Rectal smooth muscle tissue (tissue), 1 donor: ENCODE data around the gene EXOG.

Experiments used
- H3K27ac ChIP-seq: one replicate; pipeline ENCODE4 v1.7.0; 2013; ENCODE audit warnings: low read depth, low read length, inconsistent platforms
- H3K27me3 ChIP-seq: one replicate; pipeline ENCODE4 v1.7.0; 2013; ENCODE audit warnings: low read length; ENCODE audit not compliant: control insufficient read depth, insufficient read depth
- H3K36me3 ChIP-seq: one replicate; pipeline ENCODE4 v1.7.0; 2013; ENCODE audit warnings: low read length; ENCODE audit not compliant: control insufficient read depth, insufficient read depth
- H3K4me1 ChIP-seq: one replicate; pipeline ENCODE4 v1.7.0; 2013; ENCODE audit warnings: low read length; ENCODE audit not compliant: control insufficient read depth, insufficient read depth
- H3K4me3 ChIP-seq: one replicate; pipeline ENCODE4 v1.7.0; 2013; ENCODE audit warnings: low read length
- H3K9ac ChIP-seq: one replicate; pipeline ENCODE4 v1.7.0; 2013; ENCODE audit warnings: low read length

Gene EXOG

GRCh38 chr3:38493031-38493430 is 3.1 kb upstream of the EXOG start:
- Histone ChIP-seq H3K27me3 (no peaks in the 10 kb centered on the region), H3K4me3 (no peak overlapping the region), H3K9ac (no peak overlapping the region), H3K36me3 (no peaks in the 10 kb centered on the region), H3K4me1 (no peaks in the 10 kb centered on the region), H3K27ac (no peak overlapping the region)

- Histone ChIP-seq H3K4me1 (peaks cover 3% of the 10 kb centered on the region), H3K9ac (no peak overlapping the region), H3K27ac (no peak overlapping the region), H3K36me3 (peaks cover 3% of the 10 kb centered on the region), H3K27me3 (no peaks in the 10 kb centered on the region), H3K4me3 (peak overlapping the region; percentile 85)
Measured at GRCh38 chr3:38497031-38497430, 891 bp downstream of the EXOG start.

GRCh38 chr3:38500688-38501417 is 4.7 kb downstream of the EXOG start:
- no peaks in the 10 kb centered on the region for H3K27me3 ChIP-seq
- peaks cover 3% of the 10 kb centered on the region for H3K4me1 ChIP-seq
- no peak overlapping the region for H3K4me3 ChIP-seq
- no peak overlapping the region for H3K9ac ChIP-seq
- no peak overlapping the region for H3K27ac ChIP-seq
- H3K36me3 ChIP-seq: peaks cover 3% of the 10 kb centered on the region

GRCh38 chr3:38507120-38507519 is 11.0 kb downstream of the EXOG start:
- Histone ChIP-seq H3K4me3 (no peak overlapping the region), H3K9ac (no peak overlapping the region), H3K27me3 (no peaks in the 10 kb centered on the region), H3K27ac (no peak overlapping the region), H3K4me1 (no peaks in the 10 kb centered on the region), H3K36me3 (peaks cover 5% of the 10 kb centered on the region)

- H3K36me3 ChIP-seq: peaks cover 5% of the 10 kb centered on the region
- H3K9ac ChIP-seq: no peak overlapping the region
- H3K4me3 ChIP-seq: no peak overlapping the region
- H3K4me1 ChIP-seq: no peaks in the 10 kb centered on the region
- no peaks in the 10 kb centered on the region for H3K27me3 ChIP-seq
- no peak overlapping the region for H3K27ac ChIP-seq
Measured at GRCh38 chr3:38509732-38510131, 13.6 kb downstream of the EXOG start.

GRCh38 chr3:38510631-38511030 is 14.5 kb downstream of the EXOG start:
- Histone ChIP-seq H3K27ac (no peak overlapping the region), H3K4me3 (no peak overlapping the region), H3K4me1 (no peaks in the 10 kb centered on the region), H3K9ac (no peak overlapping the region), H3K27me3 (no peaks in the 10 kb centered on the region), H3K36me3 (peaks cover 8% of the 10 kb centered on the region)

- H3K4me1 ChIP-seq: no peaks in the 10 kb centered on the region
- no peak overlapping the region for H3K4me3 ChIP-seq
- H3K36me3 ChIP-seq: peaks cover 7% of the 10 kb centered on the region
Measured at GRCh38 chr3:38511546-38511945, 15.4 kb downstream of the EXOG start.

GRCh38 chr3:38515367-38515766 is 19.2 kb downstream of the EXOG start:
- no peaks in the 10 kb centered on the region for H3K27me3 ChIP-seq
- H3K4me1 ChIP-seq: no peaks in the 10 kb centered on the region
- no peak overlapping the region for H3K27ac ChIP-seq
- H3K36me3 ChIP-seq: peaks cover 5% of the 10 kb centered on the region
- no peak overlapping the region for H3K4me3 ChIP-seq
- H3K9ac ChIP-seq: no peak overlapping the region

More at GRCh38 chr3:38511546-38511945, 15.4 kb downstream of the EXOG start:
- H3K9ac ChIP-seq: no peak overlapping the region
- no peaks in the 10 kb centered on the region for H3K27me3 ChIP-seq
- H3K27ac ChIP-seq: no peak overlapping the region

- no peak overlapping the region for H3K9ac ChIP-seq
- no peaks in the 10 kb centered on the region for H3K27me3 ChIP-seq
- H3K4me1 ChIP-seq: no peaks in the 10 kb centered on the region
- H3K4me3 ChIP-seq: no peak overlapping the region
- no peak overlapping the region for H3K27ac ChIP-seq
- H3K36me3 ChIP-seq: peaks cover 2% of the 10 kb centered on the region
Measured at GRCh38 chr3:38516669-38517068, 20.5 kb downstream of the EXOG start.

GRCh38 chr3:38519000-38519399 is 22.9 kb downstream of the EXOG start:
- Histone ChIP-seq H3K4me3 (no peak overlapping the region), H3K27ac (no peak overlapping the region), H3K36me3 (peaks cover 2% of the 10 kb centered on the region), H3K27me3 (no peaks in the 10 kb centered on the region), H3K9ac (no peak overlapping the region), H3K4me1 (no peaks in the 10 kb centered on the region)

- H3K27me3 ChIP-seq: no peaks in the 10 kb centered on the region
- peaks cover 3% of the 10 kb centered on the region for H3K36me3 ChIP-seq
- no peak overlapping the region for H3K27ac ChIP-seq
- no peak overlapping the region for H3K4me3 ChIP-seq
- H3K9ac ChIP-seq: no peak overlapping the region
- no peaks in the 10 kb centered on the region for H3K4me1 ChIP-seq
Measured at GRCh38 chr3:38519651-38520050, 23.5 kb downstream of the EXOG start.

- Histone ChIP-seq H3K27ac (no peak overlapping the region), H3K27me3 (no peaks in the 10 kb centered on the region), H3K4me3 (no peak overlapping the region), H3K4me1 (no peaks in the 10 kb centered on the region), H3K9ac (no peak overlapping the region), H3K36me3 (peaks cover 8% of the 10 kb centered on the region)
Measured at GRCh38 chr3:38521391-38521987, 25.3 kb downstream of the EXOG start.

GRCh38 chr3:38522002-38522401 is 25.9 kb downstream of the EXOG start:
- Histone ChIP-seq H3K36me3 (peaks cover 8% of the 10 kb centered on the region), H3K27ac (no peak overlapping the region)

More at GRCh38 chr3:38522002-38522401, 25.9 kb downstream of the EXOG start:
- no peak overlapping the region for H3K9ac ChIP-seq
- no peaks in the 10 kb centered on the region for H3K27me3 ChIP-seq
- no peak overlapping the region for H3K4me3 ChIP-seq
- no peaks in the 10 kb centered on the region for H3K4me1 ChIP-seq
